C4-2B (cell line): ENCODE data around the gene CXXC5.

Experiments
- H3K27ac ChIP-seq: fragments of 450-650 bp; 2 replicates; pipeline ENCODE4 v1.5.1; 2017
- ZFX ChIP-seq: fragments of 450-650 bp; IDR thresholded peaks from 2 replicates; pipeline ENCODE4 v1.6.1; 2017
- TF ChIP-seq, protein P1 (sequence below): fragments of 450-650 bp; conservative IDR thresholded peaks from 2 replicates; pipeline ENCODE4 v1.5.1; 2017; ENCODE audit warnings: mild to moderate bottlenecking

CXXC5 gene

DNA sequence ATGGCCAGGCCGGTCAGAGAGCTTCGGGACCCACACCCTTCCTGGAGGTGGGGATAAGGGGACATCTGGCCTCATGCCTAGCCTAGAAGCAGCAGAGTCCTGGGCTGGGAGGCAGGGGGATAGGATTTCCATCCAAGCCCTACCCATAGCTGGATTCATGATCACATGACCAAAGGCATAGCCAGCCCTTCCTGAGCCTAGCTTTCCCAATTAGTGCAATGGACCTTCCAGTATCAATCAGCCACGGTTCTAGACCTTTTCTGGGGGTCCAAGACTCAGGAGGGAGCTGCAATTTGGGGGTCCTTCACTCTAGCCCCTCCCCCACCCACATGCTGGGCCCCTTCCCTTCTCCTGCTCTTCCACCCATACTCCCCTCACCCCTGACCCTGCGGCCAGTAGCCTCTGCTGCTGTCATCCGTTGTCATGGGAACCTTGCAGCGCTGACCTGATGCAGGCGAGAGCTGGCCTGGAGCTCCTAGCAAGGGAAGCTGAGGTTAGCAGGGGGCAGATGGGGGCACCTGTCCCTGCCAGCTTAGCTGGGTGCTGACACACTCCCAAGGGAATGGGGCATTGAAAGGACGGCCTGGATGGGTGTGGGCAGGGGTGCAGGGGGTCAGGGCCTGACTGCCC, 44.6 kb downstream of the CXXC5 start:
- no peak overlapping the region for H3K27ac ChIP-seq
- TF ChIP-seq, protein P1, sequence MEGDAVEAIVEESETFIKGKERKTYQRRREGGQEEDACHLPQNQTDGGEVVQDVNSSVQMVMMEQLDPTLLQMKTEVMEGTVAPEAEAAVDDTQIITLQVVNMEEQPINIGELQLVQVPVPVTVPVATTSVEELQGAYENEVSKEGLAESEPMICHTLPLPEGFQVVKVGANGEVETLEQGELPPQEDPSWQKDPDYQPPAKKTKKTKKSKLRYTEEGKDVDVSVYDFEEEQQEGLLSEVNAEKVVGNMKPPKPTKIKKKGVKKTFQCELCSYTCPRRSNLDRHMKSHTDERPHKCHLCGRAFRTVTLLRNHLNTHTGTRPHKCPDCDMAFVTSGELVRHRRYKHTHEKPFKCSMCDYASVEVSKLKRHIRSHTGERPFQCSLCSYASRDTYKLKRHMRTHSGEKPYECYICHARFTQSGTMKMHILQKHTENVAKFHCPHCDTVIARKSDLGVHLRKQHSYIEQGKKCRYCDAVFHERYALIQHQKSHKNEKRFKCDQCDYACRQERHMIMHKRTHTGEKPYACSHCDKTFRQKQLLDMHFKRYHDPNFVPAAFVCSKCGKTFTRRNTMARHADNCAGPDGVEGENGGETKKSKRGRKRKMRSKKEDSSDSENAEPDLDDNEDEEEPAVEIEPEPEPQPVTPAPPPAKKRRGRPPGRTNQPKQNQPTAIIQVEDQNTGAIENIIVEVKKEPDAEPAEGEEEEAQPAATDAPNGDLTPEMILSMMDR: no peak
- TF ChIP-seq ZFX: no peak

DNA sequence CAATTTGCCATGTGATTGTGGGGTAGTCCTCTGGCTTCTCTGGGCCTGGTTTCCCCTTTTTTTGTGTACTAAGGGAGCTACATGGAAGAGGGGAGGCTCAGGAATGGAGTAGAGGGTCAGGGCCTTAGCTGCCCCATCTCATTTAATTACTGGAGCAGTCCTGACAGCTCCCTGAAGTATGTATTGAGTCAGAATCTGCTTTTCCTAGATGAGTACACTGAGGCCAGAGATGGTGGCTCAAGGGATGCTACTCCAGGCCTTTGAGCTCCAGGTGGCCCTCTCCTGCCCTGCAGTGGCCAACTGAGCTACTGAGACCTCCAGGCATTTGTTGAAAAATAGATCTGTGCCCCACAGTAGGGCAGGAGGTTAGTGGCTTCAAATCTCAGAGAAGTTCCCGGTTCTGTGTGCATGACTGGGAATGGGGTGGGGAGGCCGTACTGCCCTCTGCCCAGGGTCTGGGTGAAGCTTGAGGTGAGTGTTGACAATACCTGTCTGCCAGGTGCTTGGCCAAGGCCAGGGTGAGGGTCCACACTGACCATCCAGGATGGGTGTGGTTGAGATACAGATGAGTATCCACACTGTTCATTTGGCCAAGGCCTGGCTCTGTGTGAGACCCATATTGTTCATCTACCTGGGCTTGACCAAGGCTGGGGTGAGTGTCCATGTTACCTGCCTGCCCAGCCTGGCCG, 45.7 kb downstream of the CXXC5 start:
- TF ChIP-seq ZFX: no peak
- TF ChIP-seq, protein P1: no peak
- H3K27ac ChIP-seq: no peak overlapping the region

DNA sequence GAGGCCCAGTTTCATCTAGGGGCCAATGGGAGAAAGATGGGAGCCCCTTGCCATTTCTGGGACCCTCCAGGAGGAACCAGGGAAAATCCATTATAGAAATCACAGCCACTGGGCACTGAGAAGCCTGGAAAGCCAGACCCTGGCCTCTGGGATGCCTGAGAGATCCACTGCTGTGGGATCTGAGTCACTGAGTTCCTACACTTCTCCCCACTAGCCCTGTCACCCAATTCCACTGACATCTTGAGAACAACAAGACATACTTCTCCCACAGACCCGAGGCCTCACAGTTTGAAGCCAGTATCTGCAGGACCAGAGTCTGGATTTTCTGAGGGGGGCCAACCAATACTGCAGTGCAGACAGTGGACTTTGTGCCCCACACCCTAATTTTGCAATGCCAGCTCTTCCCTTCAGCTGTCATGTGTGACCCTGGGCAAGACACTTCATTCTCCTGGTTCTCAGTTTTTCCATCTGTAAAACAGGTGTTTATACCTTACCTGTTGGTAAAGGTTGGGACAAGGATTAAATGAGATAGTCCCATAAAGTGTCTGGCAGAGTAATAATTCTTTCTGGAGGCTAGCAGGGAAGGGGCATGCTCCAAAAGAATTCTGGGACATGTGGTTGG, 46.5 kb downstream of the CXXC5 start:
- TF ChIP-seq, protein P1: no peak
- no peak for TF ChIP-seq ZFX
- H3K27ac ChIP-seq: no peak overlapping the region

DNA sequence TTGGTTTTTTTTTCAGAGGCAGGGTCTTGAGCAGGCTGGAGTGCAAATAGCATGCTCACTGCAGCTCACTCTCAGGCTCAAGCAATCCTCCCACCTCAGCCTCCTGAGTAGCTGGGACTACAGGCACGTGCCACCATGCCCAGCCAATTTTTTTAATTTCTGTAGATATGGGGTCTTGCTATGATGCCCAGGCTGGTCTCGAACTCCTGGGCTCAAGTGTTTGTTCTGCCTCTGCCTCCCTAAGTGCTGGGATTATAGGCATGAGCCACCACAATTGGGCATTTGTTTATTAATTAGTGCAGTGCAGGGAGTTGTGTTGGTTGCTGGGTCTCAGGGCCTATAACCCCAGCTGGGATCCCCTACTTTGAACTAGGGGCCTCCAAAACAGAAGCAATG, 47.0 kb downstream of the CXXC5 start:
- no peak for TF ChIP-seq ZFX
- TF ChIP-seq, protein P1: no peak
- no peak overlapping the region for H3K27ac ChIP-seq

DNA sequence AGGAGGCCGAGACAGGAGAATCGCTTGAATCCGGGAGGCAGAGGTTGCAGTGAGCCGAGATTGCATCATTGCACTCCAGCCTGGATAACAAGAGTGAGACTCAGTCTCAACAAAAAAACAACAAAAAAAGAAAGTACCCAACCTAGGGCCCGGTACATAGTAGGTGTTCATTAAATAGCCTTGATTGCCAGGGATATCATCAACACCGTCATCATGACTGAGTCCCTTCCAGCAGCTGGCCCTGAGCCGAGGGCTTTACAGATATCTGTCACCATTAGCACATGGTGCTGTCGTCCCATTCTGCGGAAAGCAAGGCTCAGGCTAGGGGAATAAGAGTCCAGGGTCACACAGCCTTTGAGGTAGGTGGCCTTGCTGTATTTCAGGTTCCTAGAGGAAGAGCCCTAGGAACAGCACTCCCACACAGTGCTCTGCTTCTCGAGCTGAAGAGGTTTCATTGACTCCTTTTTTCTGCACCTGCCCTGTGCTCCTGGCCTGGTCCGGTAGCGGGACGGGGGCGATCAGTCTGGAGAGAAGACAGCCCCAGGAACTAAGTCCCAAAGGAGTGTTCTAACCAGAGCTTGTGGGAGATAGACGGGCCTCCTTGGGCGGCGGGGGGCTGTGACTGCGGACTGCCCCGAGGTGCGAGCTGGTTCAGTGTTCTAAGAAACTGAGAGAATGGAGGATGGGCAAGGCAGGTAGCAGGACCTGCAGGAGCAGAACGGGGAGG, 48.2 kb downstream of the CXXC5 start:
- H3K27ac ChIP-seq: no peak overlapping the region
- TF ChIP-seq ZFX: no peak
- TF ChIP-seq, protein P1: no peak

DNA sequence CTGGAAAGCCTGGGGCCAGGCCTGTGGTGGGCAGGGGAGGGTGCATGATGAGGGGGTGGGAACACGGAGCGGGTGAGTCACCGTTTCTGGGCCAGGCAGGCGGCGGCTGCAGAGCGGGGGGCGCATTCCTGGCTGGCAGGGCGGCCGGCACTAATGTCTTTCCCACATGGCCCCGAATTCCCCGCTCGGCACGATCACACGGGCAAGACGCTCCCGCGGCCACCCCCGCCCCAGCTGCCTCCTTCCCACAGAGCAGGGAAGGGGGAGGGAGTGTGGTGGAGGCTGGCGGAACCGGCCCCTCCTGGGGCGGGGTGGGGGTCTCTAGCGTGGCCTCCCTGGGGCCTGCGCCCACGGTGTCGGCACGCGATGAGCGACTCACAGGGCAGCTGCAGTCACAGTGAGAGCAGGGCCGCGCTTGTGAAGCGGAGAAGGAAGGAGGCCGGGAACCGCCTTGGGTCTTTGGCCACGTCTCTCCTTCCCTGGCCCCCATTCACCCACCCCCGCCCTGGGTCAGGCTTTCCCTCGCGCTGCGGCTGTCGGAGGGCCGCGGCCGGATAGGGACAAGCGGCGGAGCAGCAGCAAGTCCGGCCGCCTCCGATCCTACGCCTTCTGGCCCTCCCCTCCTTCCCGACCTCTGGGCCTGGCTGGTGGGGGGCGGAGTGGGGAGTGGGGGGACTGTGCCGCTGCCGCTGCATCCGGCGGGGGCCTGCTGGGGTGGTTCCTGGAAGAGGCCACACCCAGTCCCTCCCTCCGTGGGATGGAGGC, 48.9 kb downstream of the CXXC5 start:
- TF ChIP-seq ZFX: no peak
- TF ChIP-seq, protein P1: no peak
- no peak overlapping the region for H3K27ac ChIP-seq
